Prostate gland (tissue), 2 donors: ENCODE measurements around the gene PELO. TPM values are rescaled to one million over a fixed set of nuclear protein-coding genes. Genes with fewer than 3 reads are reported as not detected.

ENCODE experiments used
- DNase-seq: peaks from one replicate; pipeline ENCODE4 v3.0.0-alpha.2; 2019; ENCODE audit warnings: low spot score
- H3K27ac ChIP-seq, 2 donors: fragments of 200-600 bp; sonication (generic); 2 replicates each; pipeline ENCODE4 v1.5.1; 2017 to 2019
- H3K27me3 ChIP-seq: fragments of 200-600 bp; sonication (generic); replicated peaks from 2 replicates; pipeline ENCODE4 v1.5.1; 2019; ENCODE audit not compliant: insufficient read depth
- H3K36me3 ChIP-seq, 2 donors: fragments of 200-600 bp; sonication (generic); 1 replicate in 1 of 2; 2 replicates in 1 of 2; pipeline versions ENCODE4 v1.5.1 to v1.8.1; 2017 to 2019
- H3K4me1 ChIP-seq: fragments of 200-600 bp; sonication (generic); replicated peaks from 2 replicates; pipeline ENCODE4 v1.5.1; 2019
- H3K4me3 ChIP-seq, 2 donors: fragments of 200-600 bp; sonication (generic); 2 replicates each; pipeline ENCODE4 v1.5.1; 2017 to 2019
- H3K9me3 ChIP-seq: fragments of 200-600 bp; sonication (generic); 2 replicates; pipeline ENCODE4 v1.5.1; 2017
- CTCF ChIP-seq, 4 experiments: fragments of 200-600 bp in 2 of 4; fragments of 450-650 bp in 2 of 4; sonication (generic) in 2 of 4; IDR thresholded peaks; 1 replicate in 3 of 4; 2 replicates in 1 of 4; pipeline ENCODE4 v1.5.1; 2016 to 2019; ENCODE audit warnings: antibody characterized with exemption in 4 of 4, mild to moderate bottlenecking in 2 of 4, moderate library complexity in 2 of 4
- POLR2A ChIP-seq: fragments of 450-650 bp; IDR thresholded peaks from one replicate; pipeline ENCODE4 v1.6.1; 2016; ENCODE audit warnings: antibody characterized with exemption, mild to moderate bottlenecking
- POLR2AphosphoS5 ChIP-seq: sonication (generic); formaldehyde crosslinking; IDR thresholded peaks from one replicate; pipeline ENCODE4 v1.6.1; 2017; ENCODE audit warnings: antibody characterized with exemption
- WGBS: methylation state at CpG from one replicate; pipeline ENCODE4 v1.1.5; 2018; 5-methylcytosine and 5-hydroxymethylcytosine counted together
- intact Hi-C: fragments of 100-400 bp; cut with DNase I; formaldehyde crosslinking; loops from one replicate; pipeline ENCODE4 v1.14.2; 2022
- total RNA-seq, 2 donors: library from RNA; depleted of rRNA; stranded (reverse); fragments of >200 nt; gene quantifications; one replicate each; pipeline ENCODE4 v1.1.0, GENCODE V29; 2016

The PELO gene
- total RNA-seq, 2 donors from 2014 or later, result 14.9 to 18.8 TPM

DNA sequence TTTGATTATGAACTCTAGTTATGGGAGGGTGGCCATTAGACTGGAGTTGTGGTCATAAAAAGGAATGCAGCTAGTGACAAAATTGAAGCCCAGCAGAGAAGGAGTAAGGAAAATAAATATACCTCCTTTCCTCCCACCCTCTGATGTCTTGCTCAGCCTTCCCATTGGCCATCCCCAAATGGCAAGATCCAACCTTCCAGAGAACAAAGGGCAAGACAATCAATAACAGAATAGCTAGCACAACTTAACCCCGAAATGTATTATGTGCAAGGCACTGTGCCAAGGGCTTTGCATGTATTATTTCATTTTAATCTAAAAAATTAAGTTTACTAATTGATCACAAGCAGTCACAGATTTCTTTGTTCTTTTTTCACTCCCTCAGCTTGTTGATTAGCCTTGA is 3.6 kb downstream of the PELO start:
- Histone ChIP-seq H3K4me1 (no peaks in the 10 kb centered on the region), H3K27ac (peak overlapping the region in 1 of 2 donors; percentile 88)

DNA sequence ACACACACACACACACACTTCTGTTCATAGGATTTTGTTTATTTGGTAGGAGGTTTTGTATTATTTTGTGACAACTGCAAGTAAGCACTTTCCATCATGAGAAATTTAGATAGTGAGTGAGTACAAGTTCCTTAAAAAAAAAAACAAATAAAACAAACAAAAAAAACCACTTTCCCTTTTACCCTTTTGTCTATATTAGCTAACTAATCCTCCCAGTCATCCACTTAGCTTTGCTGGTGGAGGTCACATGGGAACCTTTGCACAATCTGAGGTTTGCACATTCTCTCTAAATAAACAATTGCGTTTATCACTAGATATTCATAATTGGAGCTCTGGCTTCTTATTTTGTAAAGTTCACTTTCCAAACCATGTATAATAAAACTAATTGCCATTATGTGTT is 6.8 kb downstream of the PELO start:
- Histone ChIP-seq H3K4me1 (no peaks in the 10 kb centered on the region), H3K4me3 (no peak overlapping the region), H3K27ac (no peak overlapping the region), H3K27me3 (no peaks in the 10 kb centered on the region), H3K9me3 (no peaks in the 10 kb centered on the region), H3K36me3 (no peaks in the 10 kb centered on the region)
- no peak for TF ChIP-seq POLR2AphosphoS5
- TF ChIP-seq CTCF (IDR thresholded peaks at IDR 0.05), result no peak
- TF ChIP-seq POLR2A, result no peak
- intact Hi-C loops, result loop anchor here (10.0 kb wide), 3 partner anchors 1100 to 1830 kb away; no protein-coding TSS in a partner anchor
- 62% methylated on average over 1 of the region's 1 CpG for WGBS
- DNase-seq, result no peak

More for the DNA sequence above, 3.6 kb downstream of the PELO start:
- no peak overlapping the region for H3K4me3 ChIP-seq
- H3K36me3 ChIP-seq, result no peaks in the 10 kb centered on the region
- WGBS, result 68% methylated on average over 1 of the region's 1 CpG
- intact Hi-C loops, result loop anchor here (10.0 kb wide), 3 partner anchors 1103 to 1827 kb away; no protein-coding TSS in a partner anchor
- H3K27me3 ChIP-seq, result no peaks in the 10 kb centered on the region
- no peaks in the 10 kb centered on the region for H3K9me3 ChIP-seq
- no peak for TF ChIP-seq POLR2A
- TF ChIP-seq CTCF (IDR thresholded peaks at IDR 0.05), result no peak
- no peak for TF ChIP-seq POLR2AphosphoS5
- DNase-seq, result no peak

DNA sequence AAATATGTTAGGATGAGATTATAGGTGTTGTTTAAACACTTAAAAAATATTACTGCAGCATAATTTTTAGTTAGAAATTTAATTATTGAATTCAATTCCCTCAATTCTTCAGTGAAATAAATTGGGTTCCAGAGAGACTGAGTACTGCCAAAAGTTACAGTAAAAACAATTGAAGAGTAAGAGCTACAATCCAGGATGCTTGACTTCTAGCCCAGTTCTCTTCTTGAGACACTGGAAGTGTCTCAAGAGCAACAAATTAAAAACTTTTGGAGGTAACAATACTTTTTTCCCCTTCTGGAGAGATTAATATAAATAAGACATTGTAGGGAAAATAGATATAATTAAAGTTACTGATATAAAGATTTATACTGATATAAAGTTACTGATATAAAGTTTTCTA is 8.3 kb downstream of the PELO start:
- H3K9me3 ChIP-seq, result no peaks in the 10 kb centered on the region
- H3K27me3 ChIP-seq, result no peaks in the 10 kb centered on the region
- intact Hi-C loops, result loop anchor here (10.0 kb wide), 3 partner anchors 1099 to 1831 kb away; no protein-coding TSS in a partner anchor
- DNase-seq, result no peak
- no peaks in the 10 kb centered on the region for H3K36me3 ChIP-seq
- H3K4me1 ChIP-seq, result no peaks in the 10 kb centered on the region
- no peak overlapping the region for H3K27ac ChIP-seq
- H3K4me3 ChIP-seq, result no peak overlapping the region
- TF ChIP-seq CTCF (IDR thresholded peaks at IDR 0.05) (no peak), POLR2AphosphoS5 (no peak), POLR2A (no peak)

GRCh38 chr5:52796516-52797103 is 8.9 kb downstream of the PELO start:
- Histone ChIP-seq H3K36me3 (no peaks in the 10 kb centered on the region), H3K27me3 (no peaks in the 10 kb centered on the region), H3K27ac (no peak overlapping the region), H3K4me1 (peaks cover 3% of the 10 kb centered on the region), H3K9me3 (no peaks in the 10 kb centered on the region), H3K4me3 (no peak overlapping the region)
- intact Hi-C loops, result loop anchor here (10.0 kb wide), 3 partner anchors 1098 to 1832 kb away; no protein-coding TSS in a partner anchor
- 64% methylated on average over 2 of the region's 2 CpGs for WGBS
- TF ChIP-seq POLR2AphosphoS5, result no peak
- no peak for TF ChIP-seq CTCF (IDR thresholded peaks at IDR 0.05)
- no peak for TF ChIP-seq POLR2A
- DNase-seq, result no peak

DNA sequence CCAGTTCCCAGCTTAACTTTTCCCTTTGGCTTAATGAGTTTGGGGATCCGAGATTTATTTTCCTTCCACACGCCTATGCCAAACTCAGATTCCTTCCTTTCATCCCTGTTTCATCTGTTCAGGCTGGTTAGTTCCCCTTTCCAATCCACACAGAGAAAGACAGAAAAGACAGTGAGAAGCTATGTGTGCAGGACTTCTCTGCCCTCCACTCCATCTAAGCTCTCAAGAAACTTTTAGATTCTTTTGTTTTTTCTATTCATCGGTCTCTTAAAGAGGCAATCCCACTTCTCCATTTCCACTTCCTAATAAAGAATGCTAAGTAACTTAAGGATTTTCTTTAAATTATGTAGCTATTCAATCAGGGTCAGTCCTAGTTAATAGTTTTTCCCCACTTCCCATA is 11.2 kb downstream of the PELO start:
- intact Hi-C loops, result loop anchor here (10.0 kb wide), 3 partner anchors 1096 to 1834 kb away; no protein-coding TSS in a partner anchor
- H3K27me3 ChIP-seq, result no peaks in the 10 kb centered on the region
- H3K4me1 ChIP-seq, result peaks cover 13% of the 10 kb centered on the region
- no peak for DNase-seq
- peak overlapping the region; percentile 43 to 66 for H3K4me3 ChIP-seq
- H3K36me3 ChIP-seq, result no peaks in the 10 kb centered on the region
- 12% methylated on average over 3 of the region's 3 CpGs for WGBS
- no peaks in the 10 kb centered on the region for H3K9me3 ChIP-seq
- peak overlapping the region; percentile 91 for H3K27ac ChIP-seq
- TF ChIP-seq CTCF (IDR thresholded peaks at IDR 0.05) (no peak), POLR2A (no peak), POLR2AphosphoS5 (no peak)
